Osteoblast (primary cell): ENCODE data around the gene BTN2A1. TPM values are rescaled to one million over a fixed set of nuclear protein-coding genes. Genes with fewer than 3 reads are reported as not detected.
A peak's percentile ranks its signal among the peaks of the same experiment; 100 is the strongest.

Experiments used
- DNase-seq: peaks from one replicate; pipeline ENCODE4 v3.0.0; 2011; ENCODE audit warnings: low spot score, mixed read lengths; ENCODE audit not compliant: insufficient read length; ENCODE audit errors: missing footprints
- H2AFZ ChIP-seq: 2 replicates; pipeline ENCODE4 v1.6.0; 2011; ENCODE audit warnings: mild to moderate bottlenecking, low read length
- H3K27ac ChIP-seq: 2 replicates; pipeline ENCODE4 v1.5.1; 2011; ENCODE audit warnings: mild to moderate bottlenecking, low read depth, low read length, moderate library complexity
- H3K27me3 ChIP-seq: 2 replicates; pipeline ENCODE4 v1.6.0; 2012; ENCODE audit warnings: mild to moderate bottlenecking, control low read depth, inconsistent platforms, low read length, moderate library complexity; ENCODE audit not compliant: insufficient read depth
- H3K36me3 ChIP-seq: 2 replicates; pipeline ENCODE4 v1.5.1; 2011; ENCODE audit warnings: mild to moderate bottlenecking, low read length, control low read depth, moderate library complexity; ENCODE audit not compliant: insufficient read depth
- H3K4me1 ChIP-seq: 2 replicates; pipeline ENCODE4 v1.5.1; 2011; ENCODE audit warnings: mild to moderate bottlenecking, low read length, control low read depth, moderate library complexity; ENCODE audit not compliant: insufficient read depth
- H3K4me2 ChIP-seq: 2 replicates; pipeline ENCODE4 v1.6.0; 2011; ENCODE audit warnings: mild to moderate bottlenecking, low read length; ENCODE audit not compliant: insufficient read depth
- H3K4me3 ChIP-seq: fragments of 200-600 bp; sonication (generic); 3 replicates; pipeline ENCODE4 v1.5.1; 2012; ENCODE audit warnings: mild to moderate bottlenecking, low read length, inconsistent platforms; ENCODE audit not compliant: insufficient read depth
- H3K79me2 ChIP-seq: 2 replicates; pipeline ENCODE4 v1.6.0; 2012; ENCODE audit warnings: mild to moderate bottlenecking, low read length, control low read depth, inconsistent platforms; ENCODE audit not compliant: insufficient read depth
- H3K9me3 ChIP-seq: 2 replicates; pipeline ENCODE4 v1.5.1; 2011; ENCODE audit warnings: low read depth, low read length, control low read depth
- H4K20me1 ChIP-seq: 2 replicates; pipeline ENCODE4 v1.6.0; 2012; ENCODE audit warnings: mild to moderate bottlenecking, low read length, control low read depth; ENCODE audit not compliant: insufficient read depth
- total RNA-seq: library from RNA; depleted of rRNA; stranded (reverse); fragments of >200 nt; gene quantifications from 2 replicates; pipeline ENCODE4 v1.2.3, GENCODE V29; 2012
- TF ChIP-seq, protein P1 (sequence below): IDR thresholded peaks from 2 replicates; pipeline ENCODE4 v1.5.1; 2011; ENCODE audit warnings: mild to moderate bottlenecking, low read depth, low read length, moderate library complexity; ENCODE audit errors: extremely low read depth

BTN2A1 gene
- total RNA-seq, 1 donor = 10.5 TPM

DNA sequence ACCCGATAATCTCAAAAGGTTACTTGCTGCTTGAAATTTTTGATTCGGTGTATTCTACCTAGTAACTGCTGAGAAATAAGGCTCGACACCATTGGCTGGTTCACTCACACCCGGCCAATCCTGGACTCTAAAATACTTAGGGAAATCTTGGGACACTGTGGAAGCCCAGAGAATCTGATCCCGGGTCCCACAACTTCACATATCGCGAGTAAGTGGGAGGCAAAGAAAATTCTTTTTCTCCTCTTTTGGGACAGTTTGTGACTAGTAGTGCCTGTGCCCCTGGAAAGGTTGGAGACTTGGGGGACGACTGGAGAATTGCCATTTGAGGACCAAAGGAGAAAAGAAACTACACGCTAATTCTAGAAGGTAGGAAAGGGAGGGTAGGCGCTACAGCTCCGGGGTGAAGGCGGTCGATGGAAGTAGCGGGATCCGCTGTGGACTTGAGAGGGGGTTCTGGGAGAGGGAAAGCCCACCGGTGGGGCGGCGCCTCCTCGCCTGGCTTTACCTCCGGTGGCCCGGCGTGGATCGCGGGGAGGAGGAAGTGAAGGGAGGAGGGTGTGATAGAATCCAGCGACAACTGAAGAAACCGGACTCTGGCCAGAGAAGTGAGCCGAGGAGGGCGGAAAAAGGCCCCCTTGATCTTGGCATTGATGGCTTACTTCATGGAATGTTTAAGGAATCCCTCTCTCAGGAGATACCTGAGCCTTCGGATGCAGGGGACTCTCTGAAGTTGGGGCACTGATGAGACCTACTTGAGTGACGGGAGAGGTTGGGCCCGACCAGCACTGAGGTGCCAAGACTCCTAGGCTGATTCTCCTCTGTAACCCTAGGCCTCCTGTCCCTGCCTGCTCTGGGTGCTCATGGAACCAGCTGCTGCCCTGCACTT, 36.3 kb upstream of the BTN2A1 start:
- Histone ChIP-seq H3K79me2 (peaks cover 33% of the 10 kb centered on the region), H3K27ac (peak overlapping the region; percentile 84), H3K4me2 (peak overlapping the region; percentile 87), H4K20me1 (no peaks in the 10 kb centered on the region), H2AFZ (peak overlapping the region; percentile 97), H3K36me3 (peaks cover 7% of the 10 kb centered on the region), H3K4me3 (peak overlapping the region; percentile 89), H3K9me3 (no peaks in the 10 kb centered on the region), H3K27me3 (no peaks in the 10 kb centered on the region), H3K4me1 (peaks cover 20% of the 10 kb centered on the region)
- TF ChIP-seq, protein P1, sequence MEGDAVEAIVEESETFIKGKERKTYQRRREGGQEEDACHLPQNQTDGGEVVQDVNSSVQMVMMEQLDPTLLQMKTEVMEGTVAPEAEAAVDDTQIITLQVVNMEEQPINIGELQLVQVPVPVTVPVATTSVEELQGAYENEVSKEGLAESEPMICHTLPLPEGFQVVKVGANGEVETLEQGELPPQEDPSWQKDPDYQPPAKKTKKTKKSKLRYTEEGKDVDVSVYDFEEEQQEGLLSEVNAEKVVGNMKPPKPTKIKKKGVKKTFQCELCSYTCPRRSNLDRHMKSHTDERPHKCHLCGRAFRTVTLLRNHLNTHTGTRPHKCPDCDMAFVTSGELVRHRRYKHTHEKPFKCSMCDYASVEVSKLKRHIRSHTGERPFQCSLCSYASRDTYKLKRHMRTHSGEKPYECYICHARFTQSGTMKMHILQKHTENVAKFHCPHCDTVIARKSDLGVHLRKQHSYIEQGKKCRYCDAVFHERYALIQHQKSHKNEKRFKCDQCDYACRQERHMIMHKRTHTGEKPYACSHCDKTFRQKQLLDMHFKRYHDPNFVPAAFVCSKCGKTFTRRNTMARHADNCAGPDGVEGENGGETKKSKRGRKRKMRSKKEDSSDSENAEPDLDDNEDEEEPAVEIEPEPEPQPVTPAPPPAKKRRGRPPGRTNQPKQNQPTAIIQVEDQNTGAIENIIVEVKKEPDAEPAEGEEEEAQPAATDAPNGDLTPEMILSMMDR = no peak
- peak; percentile 92 for DNase-seq

DNA sequence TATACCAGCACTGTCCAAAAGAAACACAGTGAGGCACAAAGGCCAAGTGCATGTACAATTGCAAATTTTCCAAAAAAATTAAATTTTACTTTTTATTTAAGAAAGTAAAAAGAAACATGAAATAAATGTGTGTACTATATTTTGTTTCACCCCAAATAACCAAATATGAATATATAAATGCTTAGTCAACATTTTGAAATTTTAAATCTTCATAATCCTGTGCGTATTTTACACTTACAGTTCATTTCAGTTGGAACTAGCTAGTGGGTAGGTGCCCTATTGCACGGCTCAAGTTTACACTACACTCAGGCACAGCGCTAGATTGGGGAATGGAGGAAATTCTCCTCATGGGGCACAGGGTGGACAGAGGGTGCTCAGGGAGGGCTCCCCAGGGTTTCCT, 35.4 kb upstream of the BTN2A1 start:
- TF ChIP-seq, protein P1 = no peak

DNA sequence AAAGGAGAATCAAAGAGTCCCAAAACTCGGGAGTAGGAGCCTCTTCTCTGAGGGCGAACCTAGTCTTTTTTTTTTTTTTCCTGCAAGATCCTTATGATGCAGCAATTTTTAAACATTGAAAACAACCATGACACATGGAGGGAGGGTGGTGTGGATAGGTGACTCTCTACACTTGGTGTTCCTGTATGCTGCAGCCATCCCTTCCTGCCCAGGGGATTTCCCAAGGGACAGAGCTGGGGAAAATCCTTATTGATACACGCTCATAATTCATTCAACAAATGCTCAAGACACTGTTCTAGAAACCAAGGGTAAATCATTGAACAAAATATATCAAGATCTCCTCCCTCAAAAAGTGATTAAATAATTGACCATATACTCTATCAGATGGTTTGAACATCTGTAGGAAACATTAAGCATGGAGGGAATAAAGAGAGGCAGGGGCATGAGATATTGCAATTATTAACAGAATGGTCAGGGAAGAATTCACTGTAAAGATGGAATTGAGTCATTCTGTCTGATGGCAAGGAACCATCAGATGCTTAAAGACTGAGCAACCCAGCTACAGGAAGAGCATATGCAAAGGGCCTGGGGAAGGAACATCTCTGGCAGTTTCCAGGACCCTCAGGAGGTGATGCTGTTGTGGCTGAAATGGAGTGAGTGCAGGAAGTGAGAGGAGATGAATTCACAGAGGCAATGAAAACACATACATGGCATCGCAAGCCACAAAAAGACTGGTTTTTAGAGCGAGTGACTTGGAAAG, 30.9 kb upstream of the BTN2A1 start:
- Histone ChIP-seq H3K9me3 (no peaks in the 10 kb centered on the region), H3K36me3 (peaks cover 40% of the 10 kb centered on the region), H3K4me1 (peaks cover 23% of the 10 kb centered on the region), H2AFZ (no peak overlapping the region), H3K27ac (no peak overlapping the region), H3K27me3 (no peaks in the 10 kb centered on the region), H3K79me2 (peaks cover 33% of the 10 kb centered on the region), H3K4me2 (no peak overlapping the region), H3K4me3 (no peak overlapping the region), H4K20me1 (no peaks in the 10 kb centered on the region)
- no peak for DNase-seq
- TF ChIP-seq, protein P1 = no peak

More for the DNA sequence above, 35.4 kb upstream of the BTN2A1 start:
- H3K4me2 ChIP-seq = peak overlapping the region; percentile 87
- H3K36me3 ChIP-seq = peaks cover 15% of the 10 kb centered on the region
- no peaks in the 10 kb centered on the region for H4K20me1 ChIP-seq
- H3K4me1 ChIP-seq = peaks cover 20% of the 10 kb centered on the region
- no peak overlapping the region for H2AFZ ChIP-seq
- no peak overlapping the region for H3K27ac ChIP-seq
- peak overlapping the region; percentile 89 for H3K4me3 ChIP-seq
- H3K27me3 ChIP-seq = no peaks in the 10 kb centered on the region
- DNase-seq = no peak
- H3K9me3 ChIP-seq = no peaks in the 10 kb centered on the region
- H3K79me2 ChIP-seq = peaks cover 33% of the 10 kb centered on the region

DNA sequence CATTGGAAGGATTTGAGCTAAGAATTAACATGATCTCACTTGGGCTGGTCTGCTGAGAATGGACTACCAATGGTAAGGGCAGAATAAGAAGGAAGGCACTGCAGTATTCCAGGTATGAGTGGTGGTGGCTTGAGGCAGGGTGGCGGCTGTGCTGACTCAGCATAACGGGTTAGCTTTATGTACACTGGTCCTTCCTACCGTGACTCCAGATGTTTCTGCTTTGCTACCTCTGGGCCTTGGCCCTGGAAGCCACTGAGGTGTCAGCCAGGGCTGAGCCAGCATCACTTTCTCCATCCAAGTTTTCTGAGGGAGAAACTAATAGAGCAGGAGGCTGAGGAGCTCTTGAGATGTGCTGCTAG, 30.3 kb upstream of the BTN2A1 start:
- Histone ChIP-seq H3K79me2 (peaks cover 29% of the 10 kb centered on the region), H3K4me2 (no peak overlapping the region), H3K27me3 (no peaks in the 10 kb centered on the region), H2AFZ (no peak overlapping the region), H4K20me1 (no peaks in the 10 kb centered on the region), H3K4me1 (peaks cover 24% of the 10 kb centered on the region), H3K4me3 (no peak overlapping the region), H3K9me3 (no peaks in the 10 kb centered on the region), H3K27ac (no peak overlapping the region), H3K36me3 (peaks cover 40% of the 10 kb centered on the region)
- DNase-seq = no peak
- TF ChIP-seq, protein P1 = no peak
